Stimulated activated CD4-positive, alpha-beta T cell treated with anti-CD3 and anti-CD28 coated beads, Interleukin-15, amount 100 ng/mL, for 48 hours (primary cell): ENCODE data around the gene RHEX.

Source experiments
- DNase-seq, 2 donors: peaks; one replicate each; pipeline ENCODE4 v3.0.0-alpha.2; 2020; ENCODE audit warnings: low read depth in 2 of 2

RHEX gene

GRCh38 chr1:206116191-206116872 is 63.4 kb downstream of the RHEX start:
- DNase-seq, result no peak

- no peak for DNase-seq
These were observed 63.8 kb downstream of the RHEX start for GRCh38 chr1:206116873-206117150.

- peak in 1 of 2 donors; percentile 14 for DNase-seq
These were observed 64.4 kb downstream of the RHEX start, which contains the start of gene AVPR1B for GRCh38 chr1:206117151-206117948. Gene AVPR1B, minus strand, starts transcription at chr1:206117388. Its CDS starts 498 bp downstream, at chr1:206116890.

GRCh38 chr1:206120406-206120805 is 67.4 kb downstream of the RHEX start:
- no peak for DNase-seq

GRCh38 chr1:206121269-206121668 is 68.3 kb downstream of the RHEX start:
- DNase-seq, result no peak

- no peak for DNase-seq
These were observed 69.7 kb downstream of the RHEX start for GRCh38 chr1:206122686-206123085.

GRCh38 chr1:206125346-206125745 is 72.4 kb downstream of the RHEX start:
- no peak for DNase-seq

GRCh38 chr1:206127336-206127735 is 74.4 kb downstream of the RHEX start:
- DNase-seq, result no peak

GRCh38 chr1:206128196-206128595 is 75.2 kb downstream of the RHEX start:
- no peak for DNase-seq

GRCh38 chr1:206131037-206131436 is 78.1 kb downstream of the RHEX start:
- no peak for DNase-seq

GRCh38 chr1:206133751-206134415 is 80.9 kb downstream of the RHEX start:
- no peak for DNase-seq

- DNase-seq, result no peak
These were observed 82.3 kb downstream of the RHEX start for GRCh38 chr1:206135248-206135647.

GRCh38 chr1:206136241-206136640 is 83.3 kb downstream of the RHEX start:
- DNase-seq, result no peak

GRCh38 chr1:206142011-206142410 is 89.0 kb downstream of the RHEX start:
- no peak for DNase-seq

GRCh38 chr1:206142770-206143169 is 89.8 kb downstream of the RHEX start:
- no peak for DNase-seq

GRCh38 chr1:206143537-206144172 is 90.7 kb downstream of the RHEX start:
- no peak for DNase-seq

- no peak for DNase-seq
These were observed 91.6 kb downstream of the RHEX start for GRCh38 chr1:206144605-206145004.

GRCh38 chr1:206145771-206146290 is 92.9 kb downstream of the RHEX start:
- DNase-seq, result no peak
